ENCODE data around the gene CEPT1. TPM values are rescaled to one million over a fixed set of nuclear protein-coding genes. Genes with fewer than 3 reads are reported as not detected.

CEPT1 gene
- polyA plus RNA-seq, 1 of the 3 experiments (the other 2 are of a cell fraction): 11.6 TPM

GRCh38 chr1:111200802-111201161 lies 60.8 kb downstream of the CEPT1 start:
- Histone ChIP-seq H4K20me1 (ENCODE audit: insufficient read depth) (no peaks in the 10 kb centered on the region), H3K4me3 (ENCODE audit: low read depth in 2 of 2, low read length in 1 of 2) (no peak overlapping the region), H3K9ac (no peak overlapping the region), H3K27ac (ENCODE audit: low read depth in 2 of 2, low read length in 1 of 2) (no peak overlapping the region), H3K36me3 (replicated peaks in 1 of 2; ENCODE audit: control insufficient read depth in 1 of 2, insufficient read depth in 2 of 2, low read length in 1 of 2) (no peaks in the 10 kb centered on the region), H3K79me2 (ENCODE audit: insufficient read depth) (no peaks in the 10 kb centered on the region), H3F3A (replicated peaks; ENCODE audit: insufficient read depth) (no peaks in the 10 kb centered on the region), H3K9me3 (no peaks in the 10 kb centered on the region), H3K9me2 (no peaks in the 10 kb centered on the region), H2AFZ (ENCODE audit: low read depth) (no peak overlapping the region), H3K4me1 (ENCODE audit: control insufficient read depth in 1 of 2, insufficient read depth in 2 of 2, low read depth in 1 of 2, low read length in 1 of 2) (no peaks in the 10 kb centered on the region; a peak in 1 of 4 replicates), H3K27me3 (ENCODE audit: insufficient read depth) (no peaks in the 10 kb centered on the region), H3K4me2 (no peak overlapping the region)
- 70% methylated on average over 3 of the region's 3 CpGs for WGBS (ENCODE audit: low lambda C conversion rate)
- DNase-seq: no peak
- ChIA-PET POLR2A (no interaction called here), CTCF (interaction anchor here (0.9 to 1.0 kb wide), 2 partner anchors 13 to 22 kb away, joined by 3 to 4 read pairs; no protein-coding TSS in a partner anchor)
- TF ChIP-seq NFIC (IDR thresholded peaks at IDR 0.05; ENCODE audit: borderline replicate concordance) (no peak), IRF3 (IDR thresholded peaks at IDR 0.05; ENCODE audit: low read depth, low read length) (no peak), RFX5 (IDR thresholded peaks at IDR 0.05; ENCODE audit: low read length) (no peak), SIN3A (IDR thresholded peaks at IDR 0.05; ENCODE audit: borderline replicate concordance, low read depth, low read length) (no peak), ELF1 (IDR thresholded peaks at IDR 0.05) (no peak), USF2 (IDR thresholded peaks at IDR 0.05; ENCODE audit: borderline replicate concordance, low read depth, low read length) (no peak), YY1 (IDR thresholded peaks at IDR 0.05; ENCODE audit: low read depth) (no peak), FOXM1 (IDR thresholded peaks at IDR 0.05; ENCODE audit: low read depth) (no peak), RCOR1 (IDR thresholded peaks at IDR 0.05; ENCODE audit: low read length) (no peak), NRF1 (IDR thresholded peaks at IDR 0.05; ENCODE audit: low read depth, low read length) (no peak), CHD2 (IDR thresholded peaks at IDR 0.05; ENCODE audit: low read length, partially characterized antibody) (no peak), FOXJ3 (CRISPR knock-in tag; IDR thresholded peaks at IDR 0.05) (no peak), REST (IDR thresholded peaks at IDR 0.05; ENCODE audit: low read depth, low read length) (no peak), EP300 (IDR thresholded peaks at IDR 0.05; ENCODE audit: borderline replicate concordance in 1 of 2, low read depth in 1 of 2, low read length in 1 of 2) (no peak), GATA2 (CRISPR knock-in tag; IDR thresholded peaks at IDR 0.05) (no peak), TAF1 (IDR thresholded peaks at IDR 0.05; ENCODE audit: borderline replicate concordance, low read depth, low read length) (no peak)
